Body of pancreas (tissue), 4 donors: ENCODE measurements around the gene ERGIC2. TPM values are rescaled to one million over a fixed set of nuclear protein-coding genes. Genes with fewer than 3 reads are reported as not detected.
A peak's percentile ranks its signal among the peaks of the same experiment; 100 is the strongest.
"Not testable (repeated sequence)": the region's sequence is repeated elsewhere in the genome, so short reads cannot be mapped to it uniquely, and the experiment has no call there.

Experiments used
- ATAC-seq: fragments of 150-250 bp; one replicate; pipeline ENCODE4 v1.9.1; 2016
- DNase-seq, 4 donors: peaks; one replicate each; pipeline ENCODE4 v3.0.0-alpha.2; 2019
- H3K27ac ChIP-seq, 4 donors: fragments of 200-600 bp; sonication (generic); 1 replicate in 3 of 4; 2 replicates in 1 of 4; pipeline versions ENCODE4 v1.5.1 to v1.6.1; 2016 to 2019; ENCODE audit warnings: mild to moderate bottlenecking in 1 of 4, mixed read lengths in 1 of 4, moderate library complexity in 1 of 4
- H3K27me3 ChIP-seq, 2 donors: fragments of 200-600 bp; sonication (generic); one replicate each; pipeline ENCODE4 v1.6.0; 2016; ENCODE audit warnings: mild to moderate bottlenecking in 1 of 2
- H3K36me3 ChIP-seq, 2 donors: fragments of 200-600 bp; sonication (generic); replicated peaks in 1 of 2; 2 replicates each; pipeline ENCODE4 v1.5.1; 2016; ENCODE audit warnings: low read depth in 2 of 2; ENCODE audit not compliant: insufficient read depth in 1 of 2
- H3K4me1 ChIP-seq: fragments of 200-600 bp; sonication (generic); one replicate; pipeline ENCODE4 v1.6.0; 2016
- H3K4me3 ChIP-seq, 2 donors: fragments of 200-600 bp; sonication (generic); 1 replicate in 1 of 2; 2 replicates in 1 of 2; pipeline ENCODE4 v1.5.1; 2016 to 2019
- H3K9me3 ChIP-seq, 3 donors: fragments of 200-600 bp; sonication (generic); 1 replicate in 2 of 3; 2 replicates in 1 of 3; pipeline ENCODE4 v1.5.1; 2016
- CTCF ChIP-seq, 7 experiments: fragments of 450-650 bp in 4 of 7; fragments of 200-600 bp in 3 of 7; sonication (generic) in 3 of 7; IDR thresholded peaks; one replicate each; pipeline ENCODE4 v1.5.1; 2016 to 2019; ENCODE audit warnings: antibody characterized with exemption in 7 of 7
- POLR2A ChIP-seq, 3 donors: fragments of 450-650 bp; IDR thresholded peaks; one replicate each; pipeline ENCODE4 v1.6.1; 2016; ENCODE audit warnings: antibody characterized with exemption in 3 of 3, mild to moderate bottlenecking in 2 of 3
- WGBS, 2 donors: methylation state at CpG; one replicate each; pipeline ENCODE4 v1.1.5; 2017; 5-methylcytosine and 5-hydroxymethylcytosine counted together
- intact Hi-C: fragments of 100-400 bp; cut with DNase I; formaldehyde crosslinking; loops from one replicate; pipeline ENCODE4 v1.15.1; 2023
- total RNA-seq, 2 donors: library from RNA; depleted of rRNA; stranded (reverse); fragments of >200 nt; gene quantifications; one replicate each; pipeline ENCODE4 v1.1.0, GENCODE V29; 2016

Gene ERGIC2
- total RNA-seq, 2 donors from 2014 or later, result 12.5 to 38.4 TPM

- 61 to 67% methylated on average over 3 of the region's 3 CpGs for WGBS, 2 donors
- no peak for ATAC-seq
- intact Hi-C loops, result no loop called here
These were observed 15.8 kb upstream of the ERGIC2 start for GRCh38 chr12:29396774-29397173.

GRCh38 chr12:29395356-29395755 is 14.4 kb upstream of the ERGIC2 start:
- ATAC-seq, result no peak

More at GRCh38 chr12:29396774-29397173, 15.8 kb upstream of the ERGIC2 start:
- Histone ChIP-seq H3K9me3 (no peaks in the 10 kb centered on the region), H3K27me3 (no peaks in the 10 kb centered on the region), H3K36me3 (no peaks in the 10 kb centered on the region), H3K4me1 (no peaks in the 10 kb centered on the region), H3K4me3 (no peak overlapping the region), H3K27ac (no peak overlapping the region)
- no peak for DNase-seq
- TF ChIP-seq CTCF (IDR thresholded peaks at IDR 0.05), result no peak
- TF ChIP-seq POLR2A (IDR thresholded peaks at IDR 0.05), result no peak

GRCh38 chr12:29390419-29390818 is 9.4 kb upstream of the ERGIC2 start:
- H3K27me3 ChIP-seq, H3K4me3 ChIP-seq, H3K9me3 ChIP-seq, H3K27ac ChIP-seq, H3K36me3 ChIP-seq, intact Hi-C loops, ATAC-seq, H3K4me1 ChIP-seq: not testable (repeated sequence)
- WGBS, 2 donors, result 27 to 49% methylated on average over 3 of the region's 3 CpGs
- peak in 1 of 4 donors; percentile 4 for DNase-seq

More at GRCh38 chr12:29395356-29395755, 14.4 kb upstream of the ERGIC2 start:
- Histone ChIP-seq H3K9me3 (no peaks in the 10 kb centered on the region), H3K36me3 (no peaks in the 10 kb centered on the region), H3K4me1 (no peaks in the 10 kb centered on the region), H3K27ac (no peak overlapping the region), H3K27me3 (no peaks in the 10 kb centered on the region), H3K4me3 (no peak overlapping the region)
- 79 to 91% methylated on average over 1 of the region's 1 CpG for WGBS, 2 donors
- TF ChIP-seq POLR2A (IDR thresholded peaks at IDR 0.05) (no peak), CTCF (IDR thresholded peaks at IDR 0.05) (no peak)
- DNase-seq, result no peak
- intact Hi-C loops, result no loop called here

- ATAC-seq, result no peak
- Histone ChIP-seq H3K27ac (no peak overlapping the region), H3K27me3 (no peaks in the 10 kb centered on the region), H3K9me3 (no peaks in the 10 kb centered on the region), H3K4me3 (no peak overlapping the region), H3K36me3 (no peaks in the 10 kb centered on the region), H3K4me1 (no peaks in the 10 kb centered on the region)
- TF ChIP-seq POLR2A (IDR thresholded peaks at IDR 0.05), result no peak
- no peak for TF ChIP-seq CTCF (IDR thresholded peaks at IDR 0.05)
- WGBS, 2 donors, result 92 to 95% methylated on average over 52 to 65 of the region's 65 CpGs
- DNase-seq, result no peak
- intact Hi-C loops, result no loop called here
These were observed 8.4 kb upstream of the ERGIC2 start for GRCh38 chr12:29389295-29389919.

GRCh38 chr12:29386084-29386680 is 5.2 kb upstream of the ERGIC2 start:
- H3K36me3 ChIP-seq, DNase-seq, intact Hi-C loops, H3K27me3 ChIP-seq, H3K27ac ChIP-seq, H3K4me1 ChIP-seq, ATAC-seq, H3K4me3 ChIP-seq, H3K9me3 ChIP-seq: not testable (repeated sequence)
- WGBS, 2 donors, result 99% methylated on average over 20 of the region's 36 CpGs; no CpG with 5 or more reads in 1 of the 2 donors

GRCh38 chr12:29385194-29385593 is 4.2 kb upstream of the ERGIC2 start:
- H3K4me3 ChIP-seq, H3K9me3 ChIP-seq, intact Hi-C loops, ATAC-seq, H3K27me3 ChIP-seq, H3K4me1 ChIP-seq, H3K27ac ChIP-seq, DNase-seq, H3K36me3 ChIP-seq: not testable (repeated sequence)
- 88 to 91% methylated on average over 16 to 17 of the region's 17 CpGs for WGBS, 2 donors
